Cardiac muscle cell (in vitro differentiated cells and primary cell): ENCODE results near the gene HK2. TPM values are rescaled to one million over a fixed set of nuclear protein-coding genes. Genes with fewer than 3 reads are reported as not detected.

Experiments
- DNase-seq, 2 donors: peaks; one replicate each; pipeline versions ENCODE4 v3.0.0 to v3.0.0-alpha.2; 2010 to 2017; ENCODE audit warnings: low read depth in 1 of 2, low spot score in 1 of 2
- H3K27ac ChIP-seq: fragments of 200-600 bp; sonication (generic); 2 replicates; pipeline ENCODE4 v1.5.1; 2016
- H3K27me3 ChIP-seq: fragments of 200-600 bp; sonication (generic); 2 replicates; pipeline ENCODE4 v1.6.0; 2016; ENCODE audit warnings: control low read depth
- H3K36me3 ChIP-seq: fragments of 200-600 bp; sonication (generic); 2 replicates; pipeline ENCODE4 v1.5.1; 2016; ENCODE audit warnings: control low read depth
- H3K4me1 ChIP-seq: fragments of 200-600 bp; sonication (generic); 2 replicates; pipeline ENCODE4 v1.8.1; 2017; ENCODE audit warnings: low read depth, mild to moderate bottlenecking, mixed run types
- H3K4me3 ChIP-seq: fragments of 200-600 bp; sonication (generic); 2 replicates; pipeline ENCODE4 v1.5.1; 2016; ENCODE audit warnings: mild to moderate bottlenecking
- H3K9me3 ChIP-seq: fragments of 200-600 bp; sonication (generic); 2 replicates; pipeline ENCODE4 v1.5.1; 2017; ENCODE audit warnings: low read depth, mild to moderate bottlenecking, control low read depth
- CTCF ChIP-seq: IDR thresholded peaks from 2 replicates; pipeline ENCODE4 v1.5.1; 2012; ENCODE audit warnings: low read depth, mild to moderate bottlenecking, low read length
- polyA plus RNA-seq: library from polyadenylated mRNA; unstranded; fragments of >200 nt; fragmentation: Nextera tagmentation; extraction: Ambion mirVana; gene quantifications from 2 replicates; pipeline ENCODE4 v1.2.1, GENCODE V29; 2016
- total RNA-seq: library from RNA; depleted of rRNA; stranded (reverse); fragments of >200 nt; gene quantifications from 2 replicates; pipeline ENCODE4 v1.2.3, GENCODE V29; 2016

The HK2 gene
- total and polyA plus RNA-seq, 2 experiments from 2014 or later, result 77.3 to 127 TPM

DNA sequence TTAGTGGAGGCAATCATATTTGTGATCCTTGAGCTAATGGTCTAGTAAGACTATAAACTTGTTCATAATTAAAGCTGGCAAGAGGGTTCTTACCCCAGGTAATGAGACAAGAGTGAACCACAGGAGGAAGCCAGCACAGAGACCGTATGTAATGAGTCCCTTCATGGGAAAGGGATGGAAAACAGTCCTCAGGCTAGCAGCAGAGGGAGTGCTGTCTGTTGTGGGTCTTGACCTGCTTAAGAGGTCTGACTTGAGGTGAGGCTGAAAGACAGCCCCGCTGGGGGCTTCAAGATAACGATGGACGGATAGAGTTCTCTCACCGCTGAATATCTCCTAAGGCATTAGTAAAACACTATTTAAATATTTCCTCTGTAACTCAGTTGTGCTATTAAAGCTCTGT is 108.3 kb downstream of the HK2 start:
- no peaks in the 10 kb centered on the region for H3K4me1 ChIP-seq
- no peak for TF ChIP-seq CTCF
- DNase-seq, result no peak

More for the DNA sequence above, 108.3 kb downstream of the HK2 start:
- no peaks in the 10 kb centered on the region for H3K36me3 ChIP-seq
- no peak overlapping the region for H3K4me3 ChIP-seq
- no peak overlapping the region for H3K27ac ChIP-seq
- no peaks in the 10 kb centered on the region for H3K9me3 ChIP-seq
- H3K27me3 ChIP-seq, result no peaks in the 10 kb centered on the region

Other genes starting within 250 kb of the HK2 start
- gene M1AP, start 185.8 kb upstream of the HK2 start, total RNA-seq, result not detected in 2 replicates
- not detected in 2 replicates for gene M1AP, start 185.8 kb upstream of the HK2 start, polyA plus RNA-seq
- 8.4 and 8.6 TPM in 2 replicates for gene SEMA4F, start 179.9 kb upstream of the HK2 start, total RNA-seq
- gene SEMA4F, start 179.9 kb upstream of the HK2 start, polyA plus RNA-seq, result 8.3 and 8.7 TPM in 2 replicates
- gene POLE4, start 124.5 kb downstream of the HK2 start, total RNA-seq, result 11.0 and 19.9 TPM in 2 replicates
- 50.1 and 89.9 TPM in 2 replicates for gene POLE4, start 124.5 kb downstream of the HK2 start, polyA plus RNA-seq